AG10803 (cell line): ENCODE data around the gene NOL4L.

Experiments
- DNase-seq: peaks from one replicate; pipeline ENCODE4 v3.0.0; 2010; ENCODE audit warnings: low read depth
- H3K4me3 ChIP-seq: 2 replicates; pipeline ENCODE4 v1.5.1; 2011; ENCODE audit warnings: mild to moderate bottlenecking, low read length, control low read depth
- CTCF ChIP-seq: conservative IDR thresholded peaks from 2 replicates; pipeline ENCODE4 v1.5.1; 2011; ENCODE audit warnings: mild to moderate bottlenecking, low read length, control low read depth, inconsistent platforms

Gene NOL4L

GRCh38 chr20:32533732-32534131 lies 51.4 kb downstream of the NOL4L start:
- TF ChIP-seq CTCF: no peak
- DNase-seq: no peak
- H3K4me3 ChIP-seq: no peak overlapping the region

GRCh38 chr20:32532246-32532645 lies 52.9 kb downstream of the NOL4L start:
- DNase-seq: no peak
- TF ChIP-seq CTCF: no peak
- H3K4me3 ChIP-seq: no peak overlapping the region

- DNase-seq: no peak
- H3K4me3 ChIP-seq: no peak overlapping the region
- no peak for TF ChIP-seq CTCF
Measured at GRCh38 chr20:32528905-32529670, 56.0 kb downstream of the NOL4L start.

- DNase-seq: no peak
- H3K4me3 ChIP-seq: no peak overlapping the region
- no peak for TF ChIP-seq CTCF
Measured at GRCh38 chr20:32528171-32528891, 56.8 kb downstream of the NOL4L start.

GRCh38 chr20:32527447-32528055 lies 57.6 kb downstream of the NOL4L start:
- H3K4me3 ChIP-seq: no peak overlapping the region
- DNase-seq: no peak
- no peak for TF ChIP-seq CTCF

GRCh38 chr20:32527052-32527446 lies 58.1 kb downstream of the NOL4L start:
- no peak for TF ChIP-seq CTCF
- no peak for DNase-seq
- H3K4me3 ChIP-seq: no peak overlapping the region
